Measurements from ENCODE around the gene RCHY1. TPM values are rescaled to one million over a fixed set of nuclear protein-coding genes. Genes with fewer than 3 reads are reported as not detected.
"Not testable (repeated sequence)": the region's sequence is repeated elsewhere in the genome, so short reads cannot be mapped to it uniquely, and the experiment has no call there.

RCHY1 gene
- total RNA-seq, 3 donors from 2014 or later, result 30.4 to 38.3 (median 34.6) TPM

DNA sequence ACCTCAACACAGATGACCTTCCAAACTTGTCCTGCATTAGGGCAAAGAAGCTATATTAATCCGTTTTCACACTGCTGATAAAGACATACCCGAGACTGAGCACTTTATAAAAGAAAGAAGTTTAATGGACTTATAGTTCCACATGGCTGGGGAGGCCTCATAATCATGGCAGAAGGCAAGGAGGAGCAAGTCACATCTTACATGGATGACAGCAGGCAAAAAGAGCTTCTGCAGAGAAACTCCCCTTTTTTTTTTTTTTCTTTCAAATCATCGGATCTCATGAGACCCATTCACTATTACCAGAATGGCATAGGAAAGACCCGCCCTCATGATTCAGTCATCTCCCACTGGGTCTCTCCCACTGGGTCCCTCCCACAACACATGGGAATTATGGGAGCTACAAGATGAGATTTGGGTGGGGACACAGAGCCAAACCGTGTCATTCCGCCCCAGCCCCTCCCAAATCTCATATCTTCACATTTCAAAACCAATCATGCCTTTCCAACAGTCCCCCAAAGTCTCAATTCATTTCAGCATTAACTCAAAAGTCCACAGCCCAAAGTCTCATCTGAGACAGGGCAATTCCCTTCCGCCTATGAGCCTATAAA, 17.4 kb upstream of the RCHY1 start:
- peaks cover 15% of the 10 kb centered on the region for H3K9me3 Mint-ChIP-seq
- not testable (repeated sequence) for DNase-seq; H3K4me3 Mint-ChIP-seq; H3K4me1 Mint-ChIP-seq (ENCODE audit: low read depth); ATAC-seq; H3K27me3 Mint-ChIP-seq (ENCODE audit: low read depth)
- H3K36me3 Mint-ChIP-seq (ENCODE audit: insufficient read depth), result peaks cover 42% of the 10 kb centered on the region

DNA sequence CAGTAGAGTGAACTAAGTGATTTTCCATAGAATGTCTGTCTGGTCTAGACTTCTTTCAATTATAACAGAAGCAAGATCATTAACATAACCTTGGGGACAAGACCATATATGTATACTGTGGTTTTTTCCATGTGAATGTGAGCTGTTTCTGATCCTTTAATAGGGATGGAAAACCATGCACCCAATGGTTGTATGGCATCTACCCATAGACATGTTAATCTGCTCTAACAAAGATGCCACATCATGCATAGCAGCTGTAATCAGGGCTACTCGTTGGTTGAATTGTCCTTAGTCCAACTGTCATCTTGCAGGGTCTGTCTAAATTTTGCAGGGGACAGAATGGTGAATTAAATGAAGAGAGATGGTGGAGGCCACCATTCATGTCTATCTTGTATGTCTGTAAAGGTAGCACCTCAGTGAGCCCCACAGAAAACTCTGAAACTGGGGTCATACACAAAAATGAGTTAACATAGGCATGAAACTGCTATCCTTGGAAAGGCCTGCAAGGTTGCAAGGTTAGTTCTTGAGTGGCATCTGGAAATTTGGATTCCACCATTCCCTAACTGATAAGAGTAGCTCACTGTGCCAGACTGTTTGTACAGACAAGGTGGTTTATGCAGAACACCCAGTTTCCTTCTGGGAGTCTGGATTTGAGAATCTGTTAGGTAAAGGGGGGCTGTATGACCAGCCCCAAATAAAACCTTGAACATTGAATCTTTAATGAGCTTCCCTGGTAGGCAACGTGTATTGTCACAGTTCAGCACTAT, 16.5 kb upstream of the RCHY1 start:
- Mint-ChIP-seq H3K4me1 (ENCODE audit: low read depth) (peaks cover 3% of the 10 kb centered on the region), H3K36me3 (ENCODE audit: insufficient read depth) (peaks cover 46% of the 10 kb centered on the region), H3K27me3 (ENCODE audit: low read depth) (no peaks in the 10 kb centered on the region), H3K9me3 (peaks cover 15% of the 10 kb centered on the region), H3K4me3 (no peak overlapping the region)
- no peak for ATAC-seq
- DNase-seq, result no peak

DNA sequence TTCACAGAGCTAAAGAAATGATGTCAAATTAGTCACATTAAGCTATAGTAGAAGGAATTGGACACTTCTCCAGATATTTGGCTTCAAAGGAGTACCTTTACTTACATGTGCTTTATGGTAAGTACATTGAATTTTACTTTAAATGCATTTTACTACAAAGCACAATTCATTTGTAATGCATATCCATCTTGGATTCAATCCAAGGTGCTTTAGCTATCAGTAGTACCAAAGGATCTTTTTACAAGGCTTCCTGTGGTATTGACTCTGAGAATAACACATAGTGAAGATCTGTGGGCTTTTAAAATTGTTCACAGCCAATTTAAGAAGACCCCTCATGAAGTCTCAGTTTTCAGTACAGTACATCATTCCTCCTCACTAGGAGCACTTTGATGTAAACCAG, 13.3 kb upstream of the RCHY1 start:
- Mint-ChIP-seq H3K4me1 (ENCODE audit: low read depth) (peaks cover 15% of the 10 kb centered on the region), H3K9me3 (peaks cover 10% of the 10 kb centered on the region), H3K4me3 (no peak overlapping the region), H3K27me3 (ENCODE audit: low read depth) (no peaks in the 10 kb centered on the region), H3K36me3 (ENCODE audit: insufficient read depth) (peaks cover 51% of the 10 kb centered on the region)
- ATAC-seq, result no peak
- no peak for DNase-seq

DNA sequence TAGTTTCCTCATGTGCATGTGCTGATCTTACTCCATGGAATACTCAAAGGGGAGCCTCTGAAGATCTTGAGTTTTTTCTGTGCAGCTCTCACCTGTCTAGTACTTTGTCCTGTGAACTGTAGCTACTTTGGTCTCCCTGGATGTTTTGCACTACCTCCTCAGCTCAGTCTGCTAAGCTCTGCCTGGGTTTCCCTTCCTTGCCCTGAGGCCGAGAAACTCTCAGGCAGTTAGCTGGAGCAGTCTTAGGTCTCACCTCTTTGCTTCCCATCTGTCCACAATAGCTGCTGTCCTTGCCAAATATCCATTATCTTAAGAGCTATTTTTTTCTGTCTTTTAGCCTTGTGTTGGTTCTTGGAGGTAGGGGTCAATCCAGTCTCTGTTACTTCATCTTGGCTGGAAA, 11.7 kb upstream of the RCHY1 start:
- DNase-seq (no peak), ATAC-seq (no peak)
- Mint-ChIP-seq H3K9me3 (peaks cover 5% of the 10 kb centered on the region), H3K36me3 (ENCODE audit: insufficient read depth) (peaks cover 41% of the 10 kb centered on the region), H3K4me3 (no peak overlapping the region), H3K4me1 (ENCODE audit: low read depth) (peaks cover 16% of the 10 kb centered on the region), H3K27me3 (ENCODE audit: low read depth) (no peaks in the 10 kb centered on the region)

- Mint-ChIP-seq H3K36me3 (ENCODE audit: insufficient read depth) (peaks cover 39% of the 10 kb centered on the region), H3K9me3 (no peaks in the 10 kb centered on the region), H3K27me3 (ENCODE audit: low read depth) (no peaks in the 10 kb centered on the region), H3K4me3 (no peak overlapping the region), H3K4me1 (ENCODE audit: low read depth) (peaks cover 21% of the 10 kb centered on the region)
- no peak for DNase-seq
- ATAC-seq, result no peak
Observed at GRCh38 chr4:75525086-75525485, 10.9 kb upstream of the RCHY1 start.

GRCh38 chr4:75519452-75519851, 5.2 kb upstream of the RCHY1 start:
- Mint-ChIP-seq H3K4me1 (ENCODE audit: low read depth) (peaks cover 50% of the 10 kb centered on the region), H3K36me3 (ENCODE audit: insufficient read depth) (peaks cover 36% of the 10 kb centered on the region)
- H3K27me3 Mint-ChIP-seq (ENCODE audit: low read depth); ATAC-seq; H3K4me3 Mint-ChIP-seq; H3K9me3 Mint-ChIP-seq; DNase-seq: not testable (repeated sequence)

GRCh38 chr4:75516144-75516543, 1.9 kb upstream of the RCHY1 start:
- H3K9me3 Mint-ChIP-seq, result no peaks in the 10 kb centered on the region
- no peak for DNase-seq
- no peak overlapping the region for H3K4me3 Mint-ChIP-seq
- no peak for ATAC-seq
- H3K4me1 Mint-ChIP-seq (ENCODE audit: low read depth), result peaks cover 42% of the 10 kb centered on the region
- no peaks in the 10 kb centered on the region for H3K27me3 Mint-ChIP-seq (ENCODE audit: low read depth)
- peaks cover 21% of the 10 kb centered on the region for H3K36me3 Mint-ChIP-seq (ENCODE audit: insufficient read depth)

- peaks cover 42% of the 10 kb centered on the region for H3K4me1 Mint-ChIP-seq (ENCODE audit: low read depth)
- H3K9me3 Mint-ChIP-seq, result no peaks in the 10 kb centered on the region
- no peak overlapping the region for H3K4me3 Mint-ChIP-seq
- DNase-seq (no peak), ATAC-seq (no peak)
- peaks cover 20% of the 10 kb centered on the region for H3K36me3 Mint-ChIP-seq (ENCODE audit: insufficient read depth)
- no peaks in the 10 kb centered on the region for H3K27me3 Mint-ChIP-seq (ENCODE audit: low read depth)
Observed at GRCh38 chr4:75514949-75515612, 878 bp upstream of the RCHY1 start.

- Mint-ChIP-seq H3K9me3 (no peaks in the 10 kb centered on the region), H3K4me3 (no peak overlapping the region), H3K4me1 (ENCODE audit: low read depth) (peaks cover 48% of the 10 kb centered on the region), H3K36me3 (ENCODE audit: insufficient read depth) (peaks cover 20% of the 10 kb centered on the region), H3K27me3 (ENCODE audit: low read depth) (no peaks in the 10 kb centered on the region)
- ATAC-seq (peak in 1 of 2 donors; percentile 1), DNase-seq (no peak)
Observed at GRCh38 chr4:75513526-75514130, 575 bp downstream of the RCHY1 start.

GRCh38 chr4:75512386-75513211, 1.6 kb downstream of the RCHY1 start:
- H3K4me3 Mint-ChIP-seq, result no peak overlapping the region
- H3K36me3 Mint-ChIP-seq (ENCODE audit: insufficient read depth), result peaks cover 18% of the 10 kb centered on the region
- H3K9me3 Mint-ChIP-seq, result no peaks in the 10 kb centered on the region
- peaks cover 40% of the 10 kb centered on the region for H3K4me1 Mint-ChIP-seq (ENCODE audit: low read depth)
- no peaks in the 10 kb centered on the region for H3K27me3 Mint-ChIP-seq (ENCODE audit: low read depth)
- DNase-seq, result no peak
- no peak for ATAC-seq

DNA sequence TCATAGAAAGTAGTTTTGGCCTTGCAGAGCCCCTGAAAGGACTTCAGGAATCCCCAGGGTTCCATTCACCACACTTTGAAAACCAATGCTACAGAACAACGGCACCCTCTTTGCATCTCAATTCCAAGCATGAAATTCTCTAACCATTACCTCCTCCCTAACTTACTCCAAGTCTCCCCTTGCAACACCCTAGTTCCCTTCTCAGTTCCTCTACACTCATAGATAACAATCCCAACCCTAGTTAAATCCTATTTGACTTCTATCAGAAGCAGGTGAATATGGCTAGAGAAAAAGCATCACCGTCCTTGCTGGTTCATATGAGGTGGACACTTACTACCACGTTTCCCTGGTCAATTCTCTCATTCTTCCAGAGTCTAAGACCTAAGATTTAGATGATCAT, 2.4 kb downstream of the RCHY1 start:
- H3K4me3 Mint-ChIP-seq, result no peak overlapping the region
- DNase-seq, result no peak
- ATAC-seq, result no peak
- H3K27me3 Mint-ChIP-seq (ENCODE audit: low read depth), result no peaks in the 10 kb centered on the region
- peaks cover 38% of the 10 kb centered on the region for H3K4me1 Mint-ChIP-seq (ENCODE audit: low read depth)
- no peaks in the 10 kb centered on the region for H3K9me3 Mint-ChIP-seq
- peaks cover 19% of the 10 kb centered on the region for H3K36me3 Mint-ChIP-seq (ENCODE audit: insufficient read depth)

DNA sequence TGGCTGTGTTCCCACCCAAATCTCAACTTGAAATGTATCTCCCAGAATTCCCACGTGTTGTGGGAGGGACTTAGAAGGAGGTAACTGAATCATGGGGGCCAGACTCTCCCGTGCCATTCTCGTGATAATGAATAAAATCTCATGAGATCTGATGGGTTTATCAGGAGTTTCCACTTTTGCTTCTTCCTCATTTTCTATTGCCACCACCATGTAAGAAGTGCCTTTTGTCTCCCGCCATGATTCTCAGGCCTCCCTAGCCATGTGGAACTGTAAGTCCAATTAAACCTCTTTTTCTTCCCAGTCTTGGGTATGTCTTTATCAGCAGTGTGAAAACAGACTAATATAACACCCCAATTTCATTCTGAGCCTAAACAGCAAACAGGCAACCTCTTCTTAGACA, 4.6 kb downstream of the RCHY1 start:
- ATAC-seq; H3K27me3 Mint-ChIP-seq (ENCODE audit: low read depth); DNase-seq; H3K4me3 Mint-ChIP-seq; H3K9me3 Mint-ChIP-seq: not testable (repeated sequence)
- Mint-ChIP-seq H3K4me1 (ENCODE audit: low read depth) (peaks cover 27% of the 10 kb centered on the region), H3K36me3 (ENCODE audit: insufficient read depth) (peaks cover 31% of the 10 kb centered on the region)

DNA sequence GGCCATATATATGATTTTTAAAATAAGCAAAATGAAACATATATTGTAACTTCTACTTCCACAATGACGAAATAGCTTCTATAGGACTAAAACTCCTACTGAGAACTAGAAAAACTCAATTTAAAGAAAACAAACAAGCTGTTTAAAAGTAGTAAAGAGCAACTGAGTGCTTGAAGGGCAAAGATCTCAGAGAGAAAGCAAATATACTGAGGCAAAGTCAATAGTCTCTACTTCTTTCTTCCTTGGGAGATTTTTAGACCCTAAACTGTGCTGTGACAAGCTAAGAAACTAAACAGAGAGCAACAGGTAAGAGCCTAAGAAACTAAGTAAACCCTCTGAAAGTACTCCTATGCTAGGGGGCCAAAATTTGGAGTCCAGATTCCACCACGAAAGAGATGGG, 8.6 kb downstream of the RCHY1 start:
- peaks cover 42% of the 10 kb centered on the region for H3K36me3 Mint-ChIP-seq (ENCODE audit: insufficient read depth)
- no peak for DNase-seq
- no peaks in the 10 kb centered on the region for H3K9me3 Mint-ChIP-seq
- peaks cover 27% of the 10 kb centered on the region for H3K4me1 Mint-ChIP-seq (ENCODE audit: low read depth)
- H3K4me3 Mint-ChIP-seq, result no peak overlapping the region
- H3K27me3 Mint-ChIP-seq (ENCODE audit: low read depth), result no peaks in the 10 kb centered on the region
- no peak for ATAC-seq

DNA sequence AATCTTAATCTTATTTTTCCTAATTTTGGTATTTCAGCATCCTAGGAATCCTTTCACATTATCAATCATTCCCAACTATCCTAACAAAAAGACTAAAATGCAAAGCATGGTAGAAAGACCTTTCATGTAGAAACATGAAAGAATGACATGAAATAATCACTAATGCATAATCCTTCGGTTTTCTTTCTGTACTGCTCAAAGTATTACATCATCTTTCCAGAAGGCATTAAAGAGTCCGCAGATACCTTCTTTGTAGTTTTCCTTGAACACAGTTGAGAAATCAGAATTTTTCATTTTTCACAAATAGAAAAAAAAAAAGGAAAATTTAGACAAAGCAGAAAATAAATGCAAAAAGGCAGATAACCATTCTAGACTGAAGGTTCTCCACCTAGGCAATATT, 11.5 kb downstream of the RCHY1 start:
- H3K36me3 Mint-ChIP-seq (ENCODE audit: insufficient read depth), result peaks cover 53% of the 10 kb centered on the region
- DNase-seq (no peak), ATAC-seq (no peak)
- H3K4me1 Mint-ChIP-seq (ENCODE audit: low read depth), result peaks cover 27% of the 10 kb centered on the region
- no peak overlapping the region for H3K4me3 Mint-ChIP-seq
- H3K9me3 Mint-ChIP-seq, result no peaks in the 10 kb centered on the region
- no peaks in the 10 kb centered on the region for H3K27me3 Mint-ChIP-seq (ENCODE audit: low read depth)

All from activated T-cell treated with anti-CD3 and anti-CD28 coated beads, Interleukin-2, amount 50 U/mL, for 4 hours (primary cell).